Liver (tissue), 3 donors: ENCODE measurements around the gene SPRR1A.

Experiments used
- CTCF ChIP-seq: fragments of 150-350 bp; IDR thresholded peaks from 2 replicates; pipeline ENCODE4 v1.5.1; 2017; ENCODE audit warnings: improper control_type of control experiment, low read depth, low read length; ENCODE audit not compliant: missing input control
- FOXA1 ChIP-seq: IDR thresholded peaks from 2 replicates; pipeline ENCODE4 v1.6.1; 2016; ENCODE audit warnings: antibody characterized with exemption
- MAX ChIP-seq: IDR thresholded peaks from 2 replicates; pipeline ENCODE4 v1.6.1; 2016; ENCODE audit warnings: antibody characterized with exemption
- NR2F2 ChIP-seq: IDR thresholded peaks from 2 replicates; pipeline ENCODE4 v1.6.1; 2016; ENCODE audit warnings: antibody characterized with exemption
- RAD21 ChIP-seq, 2 donors: IDR thresholded peaks; 2 replicates each; pipeline ENCODE4 v1.6.1; 2016; ENCODE audit warnings: antibody characterized with exemption in 2 of 2, mild to moderate bottlenecking in 2 of 2
- REST ChIP-seq: IDR thresholded peaks from 2 replicates; pipeline ENCODE4 v1.6.1; 2016; ENCODE audit warnings: antibody characterized with exemption, mild to moderate bottlenecking
- YY1 ChIP-seq: IDR thresholded peaks from 2 replicates; pipeline ENCODE4 v1.6.1; 2016; ENCODE audit warnings: antibody characterized with exemption, mild to moderate bottlenecking
- donor health status: healthy.
- donor health status: healthy.

GRCh38 chr1:152999818-153000217 is 15.9 kb downstream of the SPRR1A start:
- TF ChIP-seq RAD21 (IDR thresholded peaks at IDR 0.05) (no peak), REST (no peak), MAX (no peak), CTCF (no peak), FOXA1 (no peak), YY1 (no peak), NR2F2 (no peak)
